22Rv1 (cell line): Measurements from ENCODE around the gene GAB4.
"Not testable (repeated sequence)": the region's sequence is repeated elsewhere in the genome, so short reads cannot be mapped to it uniquely, and the experiment has no call there.

Experiments used
- H3K27ac ChIP-seq: fragments of 450-650 bp; 2 replicates; pipeline ENCODE4 v1.5.1; 2017
- CTCF ChIP-seq: fragments of 450-650 bp; IDR thresholded peaks from 2 replicates; pipeline ENCODE4 v1.5.1; 2017; ENCODE audit warnings: mild to moderate bottlenecking
- ZFX ChIP-seq: fragments of 450-650 bp; IDR thresholded peaks from 2 replicates; pipeline ENCODE4 v1.6.1; 2017; ENCODE audit warnings: antibody characterized with exemption, borderline replicate concordance

The GAB4 gene

DNA sequence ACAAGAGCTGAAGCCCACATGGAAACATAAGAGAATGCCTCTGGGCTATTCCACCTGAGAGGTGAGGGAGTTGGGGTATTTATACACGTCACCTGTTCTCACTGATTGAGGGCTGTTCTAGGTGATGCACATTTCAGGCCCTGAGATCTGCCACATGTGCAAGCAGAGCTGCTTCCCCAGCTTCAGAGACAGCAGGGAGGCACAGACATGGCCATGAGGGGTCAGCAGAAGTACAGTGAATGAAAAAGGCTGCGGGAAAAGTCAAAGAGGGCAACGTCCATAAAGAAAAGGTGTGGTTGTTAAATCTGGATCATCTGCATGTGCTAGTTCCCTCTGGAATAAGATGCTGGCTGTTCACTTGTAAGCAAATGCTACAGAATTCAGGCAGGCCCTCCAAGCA lies 75.4 kb downstream of the GAB4 start:
- TF ChIP-seq ZFX (no peak), CTCF (no peak)
- H3K27ac ChIP-seq, result no peak overlapping the region

DNA sequence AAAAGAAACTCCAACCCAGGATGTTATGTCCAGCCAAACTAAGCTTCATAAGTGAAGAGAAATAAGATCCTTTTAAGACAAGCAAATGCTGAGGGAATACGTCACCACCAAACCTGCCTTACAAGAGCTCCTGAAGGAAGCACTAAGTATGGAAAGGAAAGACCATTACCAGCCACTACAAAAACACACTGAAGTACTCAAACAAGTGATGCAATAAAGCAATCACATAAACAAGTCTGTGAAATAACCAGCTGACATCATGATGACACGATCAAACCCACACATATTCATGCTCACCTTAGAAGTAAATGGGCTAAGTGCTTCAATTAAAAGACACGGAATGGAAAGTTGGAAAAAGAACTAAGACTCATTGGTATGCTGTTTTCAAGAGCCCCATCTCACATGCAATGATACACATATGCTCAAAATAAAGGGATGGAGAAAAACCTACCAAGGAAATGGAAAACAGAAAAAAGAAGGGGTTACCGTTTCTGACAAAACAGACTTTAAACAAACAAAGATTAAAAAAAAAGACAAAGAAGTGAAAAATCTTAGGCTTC lies 82.5 kb downstream of the GAB4 start:
- no peak for TF ChIP-seq CTCF

DNA sequence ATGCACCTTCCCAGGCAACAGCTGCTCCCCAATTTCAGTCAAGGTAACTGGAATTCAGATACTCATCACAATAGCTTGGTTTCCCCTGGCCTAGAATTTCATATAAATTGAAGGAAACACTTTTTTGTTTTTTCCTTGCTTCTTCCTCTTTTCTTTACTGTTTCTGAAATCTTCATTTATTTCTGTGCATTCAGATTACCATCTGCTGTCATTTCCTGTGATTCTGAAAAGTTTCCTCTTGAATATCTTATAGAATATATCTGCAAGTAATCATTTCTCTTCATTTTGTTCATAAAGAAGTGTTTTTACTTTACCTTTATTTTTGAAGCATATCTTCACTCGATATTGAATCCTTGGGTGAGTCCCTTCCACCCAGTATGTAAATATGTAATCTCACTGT lies 85.3 kb downstream of the GAB4 start:
- no peak for TF ChIP-seq CTCF
- TF ChIP-seq ZFX, result no peak
- H3K27ac ChIP-seq, result no peak overlapping the region

More for the DNA sequence above, 82.5 kb downstream of the GAB4 start:
- H3K27ac ChIP-seq, result no peak overlapping the region

DNA sequence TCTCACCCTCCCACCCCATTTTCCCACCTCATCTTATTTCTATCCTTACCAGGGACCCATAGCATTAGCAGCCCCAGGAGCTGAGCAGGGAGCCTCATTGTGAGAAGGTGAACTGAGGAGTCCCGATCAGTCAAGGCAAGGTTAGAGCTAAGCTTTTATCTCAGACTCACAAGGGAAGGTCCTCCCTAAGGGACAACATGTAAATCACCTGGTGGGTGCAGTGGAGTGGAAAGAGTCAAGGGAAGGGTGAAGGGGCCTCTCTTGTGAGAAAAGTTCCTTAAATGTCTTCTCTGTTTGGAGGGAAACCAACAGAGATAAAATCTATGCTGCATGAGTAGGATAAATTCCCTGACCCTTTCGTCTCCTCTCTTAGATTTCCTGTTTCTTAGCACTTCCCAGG lies 85.9 kb downstream of the GAB4 start:
- TF ChIP-seq CTCF (no peak), ZFX (no peak)
- no peak overlapping the region for H3K27ac ChIP-seq

DNA sequence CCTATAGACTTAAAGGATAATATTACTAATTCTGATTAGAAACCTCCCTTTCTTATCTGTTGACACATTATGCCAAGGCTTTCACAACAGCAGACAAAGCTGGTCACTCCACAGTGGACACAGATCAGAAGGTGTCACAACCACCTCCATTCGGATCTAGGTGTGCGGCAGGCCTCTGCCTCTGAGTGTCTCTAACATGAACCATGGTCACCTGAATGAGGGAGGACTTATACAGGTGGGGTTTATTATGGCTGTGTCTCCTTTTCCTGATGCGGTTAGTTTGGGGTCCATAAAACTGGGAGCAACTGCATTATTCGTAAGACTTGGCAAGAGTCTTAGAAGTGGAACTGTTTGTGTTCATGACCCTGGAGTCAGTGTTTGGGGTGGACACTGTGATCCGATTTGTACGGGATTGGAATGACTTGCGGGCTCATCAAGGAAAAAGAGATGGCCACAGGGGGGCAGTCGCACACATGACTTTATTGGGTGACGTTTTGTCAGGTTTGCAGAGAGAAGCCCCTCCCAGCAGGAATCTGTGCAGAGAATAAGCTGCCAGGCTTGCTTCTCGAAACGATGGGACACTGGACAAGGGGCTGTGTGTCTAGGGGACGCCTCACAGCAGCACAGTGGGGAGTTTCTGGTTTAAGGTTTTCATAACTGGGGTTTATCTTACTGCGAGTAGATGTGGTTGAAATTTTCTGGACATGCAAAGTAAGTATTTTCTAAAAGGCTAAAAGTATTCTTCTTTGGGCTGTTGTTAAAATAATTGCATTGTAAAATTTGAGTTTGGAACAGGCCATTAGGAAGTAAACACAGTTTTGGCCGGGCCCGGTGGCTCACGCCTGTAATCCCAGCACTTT lies 90.6 kb downstream of the GAB4 start:
- no peak overlapping the region for H3K27ac ChIP-seq
- TF ChIP-seq CTCF (peak; percentile 87), ZFX (no peak)

GRCh38 chr22:16915701-16916100 lies 92.3 kb downstream of the GAB4 start:
- H3K27ac ChIP-seq, result no peak overlapping the region
- TF ChIP-seq CTCF (no peak), ZFX (no peak)

DNA sequence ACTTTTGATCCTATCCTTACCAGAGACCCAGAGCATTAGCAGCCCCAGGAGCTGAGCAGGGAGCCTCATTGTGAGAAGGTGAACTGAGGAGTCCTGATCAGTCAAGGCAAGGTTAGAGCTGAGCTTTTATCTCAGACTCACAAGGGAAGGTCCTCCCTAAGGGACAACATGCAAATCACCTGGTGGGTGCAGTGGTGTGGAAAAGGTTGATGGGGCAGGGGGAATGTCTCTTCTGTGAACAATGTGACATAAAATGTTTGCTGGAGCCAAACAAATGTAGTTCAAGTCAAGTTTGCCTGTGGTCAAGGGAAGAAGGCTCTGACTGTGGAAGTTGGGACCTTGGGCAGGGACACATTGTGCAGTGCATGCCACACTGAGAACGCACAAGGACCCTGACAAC lies 93.1 kb downstream of the GAB4 start:
- H3K27ac ChIP-seq, result not testable (repeated sequence)
